ENCODE data around the gene ICOSLG. TPM values are rescaled to one million over a fixed set of nuclear protein-coding genes. Genes with fewer than 3 reads are reported as not detected.
"Not testable (repeated sequence)": the region's sequence is repeated elsewhere in the genome, so short reads cannot be mapped to it uniquely, and the experiment has no call there.

Gene ICOSLG
- polyA plus RNA-seq, 1 experiment: not detected

DNA sequence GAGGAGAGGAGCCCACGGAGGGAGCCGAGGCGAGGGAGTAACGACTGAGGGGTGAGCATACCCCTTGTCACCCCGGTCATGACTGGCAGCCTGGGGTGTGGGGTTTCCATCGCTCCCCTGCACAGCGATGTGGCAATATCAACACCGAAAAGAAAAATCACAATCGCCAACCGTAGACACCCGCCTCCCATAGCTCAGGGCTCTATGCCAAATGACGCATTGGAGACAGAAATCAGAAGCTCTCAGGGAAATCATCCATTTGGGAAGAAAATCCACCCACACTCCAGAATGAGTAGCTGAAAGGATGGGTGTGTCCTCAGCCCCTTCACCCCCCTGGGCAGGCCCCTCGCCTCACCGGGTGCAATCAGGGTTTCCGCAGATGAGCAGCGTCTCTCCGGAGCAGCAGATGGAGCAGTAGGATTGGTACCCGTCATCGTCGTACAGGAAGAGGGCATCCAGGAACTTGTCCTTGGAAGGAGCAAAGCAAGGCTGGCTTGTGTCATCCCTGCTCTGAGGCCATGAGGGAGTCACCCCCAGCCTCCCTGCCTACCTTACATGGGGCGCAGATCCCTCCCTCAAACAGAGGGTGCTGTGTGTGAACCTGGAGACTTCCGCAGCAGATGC is 18.5 kb upstream of the ICOSLG start:
- DNase-seq (ENCODE audit: low read depth, low spot score): no peak
- ChIA-PET CTCF (no interaction called here), POLR2A (no interaction called here)
- H3K9me3 ChIP-seq (ENCODE audit: control insufficient read depth, insufficient read depth, low read length): no peaks in the 10 kb centered on the region; the same call in 1 of the 2 replicates
- TF ChIP-seq, protein P1, sequence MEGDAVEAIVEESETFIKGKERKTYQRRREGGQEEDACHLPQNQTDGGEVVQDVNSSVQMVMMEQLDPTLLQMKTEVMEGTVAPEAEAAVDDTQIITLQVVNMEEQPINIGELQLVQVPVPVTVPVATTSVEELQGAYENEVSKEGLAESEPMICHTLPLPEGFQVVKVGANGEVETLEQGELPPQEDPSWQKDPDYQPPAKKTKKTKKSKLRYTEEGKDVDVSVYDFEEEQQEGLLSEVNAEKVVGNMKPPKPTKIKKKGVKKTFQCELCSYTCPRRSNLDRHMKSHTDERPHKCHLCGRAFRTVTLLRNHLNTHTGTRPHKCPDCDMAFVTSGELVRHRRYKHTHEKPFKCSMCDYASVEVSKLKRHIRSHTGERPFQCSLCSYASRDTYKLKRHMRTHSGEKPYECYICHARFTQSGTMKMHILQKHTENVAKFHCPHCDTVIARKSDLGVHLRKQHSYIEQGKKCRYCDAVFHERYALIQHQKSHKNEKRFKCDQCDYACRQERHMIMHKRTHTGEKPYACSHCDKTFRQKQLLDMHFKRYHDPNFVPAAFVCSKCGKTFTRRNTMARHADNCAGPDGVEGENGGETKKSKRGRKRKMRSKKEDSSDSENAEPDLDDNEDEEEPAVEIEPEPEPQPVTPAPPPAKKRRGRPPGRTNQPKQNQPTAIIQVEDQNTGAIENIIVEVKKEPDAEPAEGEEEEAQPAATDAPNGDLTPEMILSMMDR (IDR thresholded peaks at IDR 0.05; ENCODE audit: low read depth, low read length): no peak
- no peak overlapping the region for H3K27ac ChIP-seq (ENCODE audit: low read depth, low read length)
- H3K27me3 ChIP-seq (ENCODE audit: control insufficient read depth, insufficient read depth, low read length): peaks cover 8% of the 10 kb centered on the region
- no peak overlapping the region for H3K4me3 ChIP-seq (ENCODE audit: low read depth, low read length)

DNA sequence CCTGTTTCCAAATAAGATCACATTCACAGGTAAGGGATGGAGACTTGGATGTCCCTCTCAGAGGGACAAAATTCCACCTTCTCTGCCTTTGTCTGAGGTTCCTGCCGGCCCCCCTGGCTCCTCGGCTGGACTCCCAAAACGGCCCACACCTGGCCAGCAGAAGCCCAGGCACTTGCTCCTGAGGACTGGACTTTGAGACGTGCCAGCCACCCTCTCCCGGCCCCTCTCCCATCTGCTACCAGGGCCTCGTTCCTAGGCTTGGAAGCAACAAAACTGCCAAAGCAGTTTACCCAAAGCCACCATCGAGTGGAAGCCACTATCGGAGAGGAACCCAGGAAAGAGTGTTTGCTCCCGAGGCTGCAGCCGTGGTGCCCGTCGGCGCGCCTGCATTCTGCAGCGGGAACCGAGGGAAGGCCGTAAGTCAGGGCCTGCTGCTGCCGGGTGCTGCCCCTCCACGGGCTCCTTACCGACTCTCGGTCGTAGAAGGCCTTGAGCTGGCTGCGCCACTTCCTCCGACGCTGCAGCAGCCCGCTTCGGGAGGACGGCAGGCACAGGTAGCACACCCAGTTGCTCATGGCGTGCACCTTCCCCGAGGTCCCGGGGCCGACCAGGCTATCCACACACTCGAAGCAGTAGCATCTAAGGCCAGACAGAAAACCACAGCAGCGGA is 17.4 kb upstream of the ICOSLG start:
- no peak overlapping the region for H3K4me3 ChIP-seq (ENCODE audit: low read depth, low read length)
- TF ChIP-seq, protein P1 (IDR thresholded peaks at IDR 0.05; ENCODE audit: low read depth, low read length): no peak
- DNase-seq (ENCODE audit: low read depth, low spot score): no peak
- H3K9me3 ChIP-seq (ENCODE audit: control insufficient read depth, insufficient read depth, low read length): no peaks in the 10 kb centered on the region; the same call in 1 of the 2 replicates
- H3K27me3 ChIP-seq (ENCODE audit: control insufficient read depth, insufficient read depth, low read length): peaks cover 9% of the 10 kb centered on the region
- CTCF ChIA-PET: no interaction called here
- POLR2A ChIA-PET: no interaction called here
- H3K27ac ChIP-seq (ENCODE audit: low read depth, low read length): no peak overlapping the region

DNA sequence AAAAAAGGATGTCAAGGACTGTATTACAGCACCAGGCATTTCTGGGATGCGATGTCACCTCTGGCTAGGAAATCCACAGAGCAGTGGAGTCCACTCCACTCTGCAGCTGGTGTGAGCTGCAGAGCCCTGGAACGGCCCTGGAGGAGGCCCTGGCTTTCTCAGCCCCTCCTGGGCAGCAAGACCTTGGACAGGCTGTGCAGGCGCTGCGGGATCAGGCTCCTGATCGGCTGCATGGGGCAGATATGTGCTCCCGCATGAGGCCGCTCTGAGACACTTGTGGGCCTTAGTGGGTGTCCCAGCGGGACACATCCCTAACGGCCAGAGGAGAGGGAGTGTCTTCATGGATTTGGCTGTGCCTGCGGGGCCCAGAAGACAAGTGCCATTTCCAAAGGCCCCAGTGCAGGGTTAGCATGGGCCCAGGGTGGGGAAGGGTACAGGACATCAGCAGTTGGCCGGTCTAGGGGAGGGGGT is 14.8 kb upstream of the ICOSLG start:
- TF ChIP-seq, protein P1 (IDR thresholded peaks at IDR 0.05; ENCODE audit: low read depth, low read length): no peak
- H3K4me3 ChIP-seq (ENCODE audit: low read depth, low read length): no peak overlapping the region
- ChIA-PET CTCF (no interaction called here), POLR2A (interaction anchor here (0.5 kb wide), 1 partner anchor 187 kb away, joined by 3 read pairs; no protein-coding TSS in a partner anchor)
- peaks cover 6% of the 10 kb centered on the region for H3K27me3 ChIP-seq (ENCODE audit: control insufficient read depth, insufficient read depth, low read length)
- no peak overlapping the region for H3K27ac ChIP-seq (ENCODE audit: low read depth, low read length)
- DNase-seq (ENCODE audit: low read depth, low spot score): no peak
- H3K9me3 ChIP-seq (ENCODE audit: control insufficient read depth, insufficient read depth, low read length): no peaks in the 10 kb centered on the region; the same call in 1 of the 2 replicates

DNA sequence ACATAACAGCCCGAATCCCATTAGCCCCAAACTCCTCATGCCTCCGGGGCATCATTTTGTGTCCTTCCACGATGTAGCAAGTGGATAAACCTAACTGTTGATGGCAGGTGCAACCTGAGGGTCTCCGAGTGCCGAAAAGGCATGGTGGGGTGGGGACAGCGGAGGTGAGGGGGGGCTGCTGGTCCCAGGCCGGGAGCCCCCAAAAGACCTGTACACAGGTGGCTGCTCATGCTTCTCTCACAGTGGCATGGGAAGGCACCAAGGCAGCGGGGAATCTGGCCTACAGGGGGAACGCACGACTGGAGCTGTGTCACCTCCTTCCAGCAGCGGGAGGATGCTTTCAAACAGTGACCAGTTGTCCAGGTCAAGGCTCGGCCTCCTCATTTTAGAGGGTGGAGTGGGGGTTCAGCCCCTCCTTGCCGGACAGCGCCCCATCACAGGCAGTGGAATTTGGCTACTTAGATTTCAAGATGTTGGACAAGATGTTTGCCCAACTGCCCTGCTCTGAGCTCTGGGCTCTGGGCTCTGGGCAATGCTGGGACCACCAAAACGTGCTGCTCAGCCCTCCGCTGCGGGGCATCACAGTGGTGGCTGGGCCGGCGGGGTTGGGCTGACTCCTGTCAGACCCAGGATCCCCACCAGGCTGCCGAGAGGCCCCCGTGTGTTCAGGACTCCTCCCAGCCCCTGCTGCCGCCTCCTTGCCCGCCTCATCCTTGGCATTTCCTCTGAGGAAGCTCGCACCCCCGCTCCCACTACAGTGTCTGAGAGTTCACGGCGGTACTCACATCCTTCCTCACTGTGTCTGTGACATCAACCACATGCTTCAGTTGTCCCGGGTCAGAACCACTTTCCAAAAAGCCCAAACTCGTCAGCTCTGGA is 13.3 kb upstream of the ICOSLG start:
- POLR2A ChIA-PET: no interaction called here
- Histone ChIP-seq H3K9me3 (ENCODE audit: control insufficient read depth, insufficient read depth, low read length) (no peaks in the 10 kb centered on the region; the same call in 1 of the 2 replicates), H3K27me3 (ENCODE audit: control insufficient read depth, insufficient read depth, low read length) (peaks cover 5% of the 10 kb centered on the region), H3K27ac (ENCODE audit: low read depth, low read length) (no peak overlapping the region), H3K4me3 (ENCODE audit: low read depth, low read length) (no peak overlapping the region)
- CTCF ChIA-PET: no interaction called here
- TF ChIP-seq, protein P1 (IDR thresholded peaks at IDR 0.05; ENCODE audit: low read depth, low read length): no peak
- no peak for DNase-seq (ENCODE audit: low read depth, low spot score)

DNA sequence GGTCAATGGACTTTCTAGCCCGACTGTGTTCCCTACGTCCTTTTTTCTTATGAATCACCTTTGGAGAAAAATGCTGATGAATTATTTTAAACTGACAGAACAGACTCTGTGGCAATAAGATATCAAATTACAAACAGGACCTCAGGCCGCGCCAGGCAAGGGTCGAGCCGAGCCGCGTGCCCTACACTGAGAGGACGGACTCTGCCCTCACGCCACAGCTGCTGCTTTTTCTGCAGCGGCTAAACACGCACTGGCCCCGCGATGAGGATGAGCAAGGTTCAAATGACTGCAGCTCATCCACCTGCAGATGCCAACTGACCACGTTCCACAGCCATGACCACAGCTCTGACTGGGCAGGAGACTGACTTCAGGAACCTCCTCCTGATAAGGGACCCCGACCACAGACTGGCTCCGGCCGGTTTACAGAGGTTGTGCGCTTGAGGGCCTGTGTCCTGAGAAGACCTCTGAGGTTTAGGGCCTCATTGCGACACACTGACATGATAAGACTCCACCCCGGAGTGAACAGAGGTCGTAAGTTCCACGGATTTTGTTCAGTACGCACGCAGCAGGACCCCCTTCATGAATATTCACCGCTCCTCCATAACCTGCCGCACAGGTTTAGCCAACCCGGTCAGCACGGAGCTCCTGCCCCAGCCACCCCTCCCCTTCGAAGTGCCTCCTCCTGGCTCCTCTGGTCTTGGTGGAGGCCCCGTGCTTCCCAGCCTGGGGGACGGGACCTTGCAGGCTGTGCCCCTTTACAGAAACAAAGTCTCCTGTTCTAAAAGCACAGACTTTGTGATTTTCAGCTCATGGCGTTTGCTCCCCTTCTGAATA is 8.7 kb upstream of the ICOSLG start:
- H3K4me3 ChIP-seq (ENCODE audit: low read depth, low read length); H3K27me3 ChIP-seq (ENCODE audit: control insufficient read depth, insufficient read depth, low read length); H3K9me3 ChIP-seq (ENCODE audit: control insufficient read depth, insufficient read depth, low read length); POLR2A ChIA-PET; DNase-seq (ENCODE audit: low read depth, low spot score); CTCF ChIA-PET; H3K27ac ChIP-seq (ENCODE audit: low read depth, low read length): not testable (repeated sequence)

DNA sequence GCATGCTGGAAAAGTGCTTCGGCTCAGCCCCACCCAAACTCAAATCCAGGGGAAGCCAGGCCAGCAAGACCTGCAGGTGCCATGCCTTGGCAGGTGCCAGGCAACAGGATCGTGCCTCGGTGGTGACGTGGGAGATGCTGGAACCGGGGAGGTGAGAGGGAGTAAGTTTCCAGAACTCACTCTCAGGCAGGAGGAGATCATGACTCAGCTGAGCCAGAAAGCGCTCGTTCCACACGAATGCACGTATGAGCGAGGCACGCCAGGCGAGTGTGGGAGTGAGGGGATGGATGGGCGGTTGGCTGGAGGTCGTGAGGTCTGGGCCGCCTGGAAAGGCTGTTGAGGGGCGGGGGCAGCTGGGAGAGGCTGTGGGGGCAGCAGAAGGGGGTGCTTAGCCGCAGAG is 7.2 kb upstream of the ICOSLG start:
- H3K4me3 ChIP-seq (ENCODE audit: low read depth, low read length); H3K27me3 ChIP-seq (ENCODE audit: control insufficient read depth, insufficient read depth, low read length); H3K9me3 ChIP-seq (ENCODE audit: control insufficient read depth, insufficient read depth, low read length); CTCF ChIA-PET; DNase-seq (ENCODE audit: low read depth, low spot score); H3K27ac ChIP-seq (ENCODE audit: low read depth, low read length); POLR2A ChIA-PET: not testable (repeated sequence)

DNA sequence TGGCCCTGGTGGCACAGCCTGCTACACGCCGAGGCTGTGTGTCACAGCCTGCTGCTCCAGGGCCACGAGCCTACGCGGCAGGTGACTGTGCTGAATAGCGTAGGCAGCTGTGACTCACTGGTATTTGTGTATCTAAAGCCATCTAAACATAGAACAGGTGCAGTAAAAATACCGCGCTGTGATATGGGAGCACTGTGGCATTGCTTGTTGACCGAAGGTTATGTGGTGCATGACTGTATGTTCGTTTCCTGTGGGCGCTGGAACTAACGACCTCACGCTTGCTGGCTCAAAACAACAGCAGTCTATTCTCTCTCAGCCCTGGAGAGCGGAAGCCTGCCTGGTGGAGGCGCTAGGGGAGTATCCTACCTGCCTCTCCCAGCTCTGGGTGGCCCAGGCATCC is 3.2 kb upstream of the ICOSLG start:
- H3K27ac ChIP-seq (ENCODE audit: low read depth, low read length); POLR2A ChIA-PET; DNase-seq (ENCODE audit: low read depth, low spot score); CTCF ChIA-PET; H3K4me3 ChIP-seq (ENCODE audit: low read depth, low read length); H3K9me3 ChIP-seq (ENCODE audit: control insufficient read depth, insufficient read depth, low read length); H3K27me3 ChIP-seq (ENCODE audit: control insufficient read depth, insufficient read depth, low read length): not testable (repeated sequence)
